SK-N-SH treated with all-trans-retinoic acid at 6 μM for 48 hours (cell line): ENCODE data around the gene CCDC159.

ENCODE experiments used
- ATAC-seq: fragments of 200-7000 bp; cut with Tn5 transposase; 3 replicates; pipeline ENCODE4 v1.9.1; 2020; ENCODE audit warnings: mild to moderate bottlenecking, moderate library complexity
- ARNTL ChIP-seq: fragments of 450-650 bp; formaldehyde crosslinking; IDR thresholded peaks from 2 replicates; pipeline ENCODE4 v1.5.0; 2020; ENCODE audit warnings: low read depth, mild to moderate bottlenecking, moderate library complexity, borderline replicate concordance
- BACH2 ChIP-seq: fragments of 250-450 bp; sonication (Bioruptor Pico); IDR thresholded peaks from 2 replicates; pipeline ENCODE4 v1.9.0; 2021; ENCODE audit warnings: mild to moderate bottlenecking, borderline replicate concordance
- CSDC2 ChIP-seq: fragments of 250-450 bp; sonication (Bioruptor Pico); IDR thresholded peaks from 2 replicates; pipeline ENCODE4 v1.5.0; 2020; ENCODE audit warnings: mild to moderate bottlenecking, moderate library complexity
- ESRRG ChIP-seq: fragments of 250-450 bp; sonication (Bioruptor Pico); IDR thresholded peaks from 2 replicates; pipeline ENCODE4 v1.6.1; 2021; ENCODE audit warnings: mild to moderate bottlenecking
- GLIS3 ChIP-seq: fragments of 250-450 bp; sonication (Bioruptor Pico); IDR thresholded peaks from 2 replicates; pipeline ENCODE4 v1.5.0; 2020; ENCODE audit warnings: mild to moderate bottlenecking, moderate library complexity
- ISL1 ChIP-seq: fragments of 250-450 bp; sonication (Bioruptor Pico); IDR thresholded peaks from 2 replicates; pipeline ENCODE4 v2.1.2; 2022; ENCODE audit warnings: mild to moderate bottlenecking, moderate library complexity
- OSR1 ChIP-seq: fragments of 250-450 bp; sonication (Bioruptor Pico); IDR thresholded peaks from 2 replicates; pipeline ENCODE4 v1.8.0; 2022; ENCODE audit warnings: moderate library complexity, mild to moderate bottlenecking, inconsistent platforms
- PPARA ChIP-seq: fragments of 250-450 bp; sonication (Bioruptor Pico); IDR thresholded peaks from 2 replicates; pipeline ENCODE4 v1.5.0; 2020; ENCODE audit warnings: mild to moderate bottlenecking, borderline replicate concordance
- SNAI2 ChIP-seq: fragments of 250-450 bp; sonication (Bioruptor Pico); IDR thresholded peaks from 2 replicates; pipeline ENCODE4 v1.5.0; 2020; ENCODE audit warnings: mild to moderate bottlenecking, moderate library complexity
- TCF4 ChIP-seq: fragments of 250-450 bp; sonication (Bioruptor Pico); IDR thresholded peaks from 2 replicates; pipeline ENCODE4 v1.8.0; 2021; ENCODE audit warnings: mild to moderate bottlenecking, moderate library complexity, borderline replicate concordance
- TOX ChIP-seq: fragments of 250-450 bp; sonication (Bioruptor Pico); IDR thresholded peaks from 2 replicates; pipeline ENCODE4 v1.8.0; 2021; ENCODE audit warnings: mild to moderate bottlenecking, moderate library complexity, borderline replicate concordance
- ZC3H10 ChIP-seq: fragments of 250-450 bp; sonication (Bioruptor Pico); IDR thresholded peaks from 2 replicates; pipeline ENCODE4 v1.5.1; 2021; ENCODE audit warnings: mild to moderate bottlenecking, moderate library complexity
- ZFP3 ChIP-seq: fragments of 250-450 bp; sonication (Bioruptor Pico); IDR thresholded peaks from 2 replicates; pipeline ENCODE4 v1.5.0; 2020; ENCODE audit warnings: mild to moderate bottlenecking, moderate library complexity
- ZFP30 ChIP-seq: fragments of 450-650 bp; formaldehyde crosslinking; IDR thresholded peaks from 2 replicates; pipeline ENCODE4 v1.5.0; 2022; ENCODE audit warnings: mild to moderate bottlenecking, moderate library complexity
- ZNF565 ChIP-seq: fragments of 450-650 bp; formaldehyde crosslinking; conservative IDR thresholded peaks from 2 replicates; pipeline ENCODE4 v1.5.0; 2020; ENCODE audit warnings: low read depth, mild to moderate bottlenecking, moderate library complexity
- ZNF70 ChIP-seq: fragments of 450-650 bp; formaldehyde crosslinking; IDR thresholded peaks from 2 replicates; pipeline ENCODE4 v1.5.0; 2020; ENCODE audit warnings: mild to moderate bottlenecking, moderate library complexity
- TF ChIP-seq, protein P1 (sequence below): fragments of 250-450 bp; sonication (Bioruptor Pico); IDR thresholded peaks from 2 replicates; pipeline ENCODE4 v1.8.0; 2021; ENCODE audit warnings: low read depth, mild to moderate bottlenecking, moderate library complexity, borderline replicate concordance
- TF ChIP-seq, protein P2 (sequence below): fragments of 250-450 bp; sonication (Bioruptor Pico); IDR thresholded peaks from 2 replicates; pipeline ENCODE4 v1.5.0; 2020; ENCODE audit warnings: mild to moderate bottlenecking, moderate library complexity
- TF ChIP-seq, protein P3 (sequence below): fragments of 250-450 bp; sonication (Bioruptor Pico); IDR thresholded peaks from 2 replicates; pipeline ENCODE4 v1.5.1; 2020; ENCODE audit warnings: low read depth, mild to moderate bottlenecking, moderate library complexity
- TF ChIP-seq, protein P4 (sequence below): fragments of 250-450 bp; sonication (Bioruptor Pico); IDR thresholded peaks from 2 replicates; pipeline ENCODE4 v1.5.1; 2021; ENCODE audit warnings: mild to moderate bottlenecking, moderate library complexity

CCDC159 gene

DNA sequence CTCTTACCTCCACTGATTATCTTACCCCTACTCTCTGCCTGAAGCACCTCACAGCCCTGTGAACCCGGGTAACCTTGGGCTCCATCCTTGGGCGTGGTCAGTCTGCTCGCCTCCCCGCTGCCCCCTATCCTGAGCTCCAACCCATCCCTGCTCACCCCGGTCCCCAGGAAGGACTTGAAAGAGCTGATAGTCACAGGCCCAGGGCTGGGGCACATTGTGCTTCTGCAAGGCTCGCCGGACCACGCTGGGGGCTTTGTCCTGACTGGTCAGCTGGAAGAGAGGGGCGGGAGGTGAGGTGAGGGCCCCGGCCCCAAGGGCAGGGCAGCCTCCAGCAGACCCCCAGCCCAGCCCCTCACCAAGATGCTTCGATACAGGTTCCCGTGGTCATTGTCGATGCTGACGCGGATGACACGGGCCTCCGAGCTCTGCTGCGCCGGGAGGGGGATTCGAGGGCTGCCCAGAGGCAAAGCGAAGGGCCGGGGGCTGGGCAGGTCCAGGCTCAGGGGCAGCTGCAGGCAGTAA lies 50.8 kb downstream of the CCDC159 start:
- ATAC-seq = no peak
- TF ChIP-seq, protein P1, sequence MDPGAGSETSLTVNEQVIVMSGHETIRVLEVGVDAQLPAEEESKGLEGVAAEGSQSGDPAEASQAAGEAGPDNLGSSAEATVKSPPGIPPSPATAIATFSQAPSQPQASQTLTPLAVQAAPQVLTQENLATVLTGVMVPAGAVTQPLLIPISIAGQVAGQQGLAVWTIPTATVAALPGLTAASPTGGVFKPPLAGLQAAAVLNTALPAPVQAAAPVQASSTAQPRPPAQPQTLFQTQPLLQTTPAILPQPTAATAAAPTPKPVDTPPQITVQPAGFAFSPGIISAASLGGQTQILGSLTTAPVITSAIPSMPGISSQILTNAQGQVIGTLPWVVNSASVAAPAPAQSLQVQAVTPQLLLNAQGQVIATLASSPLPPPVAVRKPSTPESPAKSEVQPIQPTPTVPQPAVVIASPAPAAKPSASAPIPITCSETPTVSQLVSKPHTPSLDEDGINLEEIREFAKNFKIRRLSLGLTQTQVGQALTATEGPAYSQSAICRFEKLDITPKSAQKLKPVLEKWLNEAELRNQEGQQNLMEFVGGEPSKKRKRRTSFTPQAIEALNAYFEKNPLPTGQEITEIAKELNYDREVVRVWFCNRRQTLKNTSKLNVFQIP (CRISPR knock-in tag) = no peak
- TF ChIP-seq, protein P2, sequence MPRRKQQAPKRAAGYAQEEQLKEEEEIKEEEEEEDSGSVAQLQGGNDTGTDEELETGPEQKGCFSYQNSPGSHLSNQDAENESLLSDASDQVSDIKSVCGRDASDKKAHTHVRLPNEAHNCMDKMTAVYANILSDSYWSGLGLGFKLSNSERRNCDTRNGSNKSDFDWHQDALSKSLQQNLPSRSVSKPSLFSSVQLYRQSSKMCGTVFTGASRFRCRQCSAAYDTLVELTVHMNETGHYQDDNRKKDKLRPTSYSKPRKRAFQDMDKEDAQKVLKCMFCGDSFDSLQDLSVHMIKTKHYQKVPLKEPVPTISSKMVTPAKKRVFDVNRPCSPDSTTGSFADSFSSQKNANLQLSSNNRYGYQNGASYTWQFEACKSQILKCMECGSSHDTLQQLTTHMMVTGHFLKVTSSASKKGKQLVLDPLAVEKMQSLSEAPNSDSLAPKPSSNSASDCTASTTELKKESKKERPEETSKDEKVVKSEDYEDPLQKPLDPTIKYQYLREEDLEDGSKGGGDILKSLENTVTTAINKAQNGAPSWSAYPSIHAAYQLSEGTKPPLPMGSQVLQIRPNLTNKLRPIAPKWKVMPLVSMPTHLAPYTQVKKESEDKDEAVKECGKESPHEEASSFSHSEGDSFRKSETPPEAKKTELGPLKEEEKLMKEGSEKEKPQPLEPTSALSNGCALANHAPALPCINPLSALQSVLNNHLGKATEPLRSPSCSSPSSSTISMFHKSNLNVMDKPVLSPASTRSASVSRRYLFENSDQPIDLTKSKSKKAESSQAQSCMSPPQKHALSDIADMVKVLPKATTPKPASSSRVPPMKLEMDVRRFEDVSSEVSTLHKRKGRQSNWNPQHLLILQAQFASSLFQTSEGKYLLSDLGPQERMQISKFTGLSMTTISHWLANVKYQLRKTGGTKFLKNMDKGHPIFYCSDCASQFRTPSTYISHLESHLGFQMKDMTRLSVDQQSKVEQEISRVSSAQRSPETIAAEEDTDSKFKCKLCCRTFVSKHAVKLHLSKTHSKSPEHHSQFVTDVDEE (CRISPR knock-in tag) = no peak
- TF ChIP-seq, protein P3, sequence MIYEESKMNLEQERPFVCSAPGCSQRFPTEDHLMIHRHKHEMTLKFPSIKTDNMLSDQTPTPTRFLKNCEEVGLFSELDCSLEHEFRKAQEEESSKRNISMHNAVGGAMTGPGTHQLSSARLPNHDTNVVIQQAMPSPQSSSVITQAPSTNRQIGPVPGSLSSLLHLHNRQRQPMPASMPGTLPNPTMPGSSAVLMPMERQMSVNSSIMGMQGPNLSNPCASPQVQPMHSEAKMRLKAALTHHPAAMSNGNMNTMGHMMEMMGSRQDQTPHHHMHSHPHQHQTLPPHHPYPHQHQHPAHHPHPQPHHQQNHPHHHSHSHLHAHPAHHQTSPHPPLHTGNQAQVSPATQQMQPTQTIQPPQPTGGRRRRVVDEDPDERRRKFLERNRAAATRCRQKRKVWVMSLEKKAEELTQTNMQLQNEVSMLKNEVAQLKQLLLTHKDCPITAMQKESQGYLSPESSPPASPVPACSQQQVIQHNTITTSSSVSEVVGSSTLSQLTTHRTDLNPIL (CRISPR knock-in tag) = no peak
- TF ChIP-seq ZNF565 (CRISPR knock-in tag) (no peak), ZFP30 (CRISPR knock-in tag) (no peak), OSR1 (CRISPR knock-in tag) (no peak), TCF4 (CRISPR knock-in tag) (no peak), CSDC2 (CRISPR knock-in tag) (no peak), ZC3H10 (no peak), ARNTL (CRISPR knock-in tag) (no peak), PPARA (no peak), ZFP3 (no peak), SNAI2 (CRISPR knock-in tag) (no peak), BACH2 (CRISPR knock-in tag) (no peak)

DNA sequence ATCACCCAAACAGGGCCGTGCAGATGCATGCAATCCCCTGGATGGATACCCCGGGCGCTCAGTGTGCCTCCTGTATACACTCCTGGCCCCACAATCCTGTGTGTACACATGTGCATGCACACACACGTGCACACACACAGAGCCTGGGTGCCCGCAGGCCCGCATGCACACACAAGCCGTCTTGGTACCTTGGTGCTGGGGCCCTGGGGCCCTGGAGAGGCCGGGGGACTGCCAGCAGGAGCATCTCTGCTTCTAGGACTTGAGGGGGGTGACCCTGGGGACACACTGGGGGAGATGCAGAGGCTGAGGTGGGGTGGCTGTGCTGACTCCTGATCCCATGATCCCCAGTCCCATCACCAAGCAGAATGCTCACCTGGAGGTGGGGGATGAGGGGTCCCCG lies 53.3 kb downstream of the CCDC159 start:
- no peak for TF ChIP-seq ESRRG
- no peak for TF ChIP-seq TOX
- no peak for ATAC-seq

DNA sequence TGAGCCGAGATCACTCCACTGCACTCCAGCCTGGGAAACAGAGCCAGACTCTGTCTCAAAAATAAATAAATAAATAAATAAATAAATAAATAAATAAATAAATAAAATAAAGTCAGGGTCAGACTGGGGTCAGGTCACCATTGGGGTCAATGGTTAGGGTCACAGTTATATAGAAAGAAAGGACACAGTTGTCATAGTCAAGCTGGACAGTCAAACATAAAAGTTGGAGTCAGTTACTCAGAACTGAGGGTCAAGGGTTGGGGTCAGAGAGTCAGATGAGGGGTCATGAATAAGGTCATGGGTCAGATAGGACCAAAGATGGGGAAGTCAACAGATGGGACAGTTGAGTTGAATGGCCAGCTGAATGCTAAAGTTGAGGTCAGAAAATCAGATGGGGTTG lies 54.5 kb downstream of the CCDC159 start:
- TF ChIP-seq, protein P2 (CRISPR knock-in tag) = no peak
- TF ChIP-seq, protein P1 (CRISPR knock-in tag) = no peak
- TF ChIP-seq ISL1 (no peak), BACH2 (CRISPR knock-in tag) (no peak), CSDC2 (CRISPR knock-in tag) (no peak), ARNTL (CRISPR knock-in tag) (no peak), ZNF70 (CRISPR knock-in tag) (no peak), GLIS3 (CRISPR knock-in tag) (no peak), ZC3H10 (no peak)
- TF ChIP-seq, protein P4, sequence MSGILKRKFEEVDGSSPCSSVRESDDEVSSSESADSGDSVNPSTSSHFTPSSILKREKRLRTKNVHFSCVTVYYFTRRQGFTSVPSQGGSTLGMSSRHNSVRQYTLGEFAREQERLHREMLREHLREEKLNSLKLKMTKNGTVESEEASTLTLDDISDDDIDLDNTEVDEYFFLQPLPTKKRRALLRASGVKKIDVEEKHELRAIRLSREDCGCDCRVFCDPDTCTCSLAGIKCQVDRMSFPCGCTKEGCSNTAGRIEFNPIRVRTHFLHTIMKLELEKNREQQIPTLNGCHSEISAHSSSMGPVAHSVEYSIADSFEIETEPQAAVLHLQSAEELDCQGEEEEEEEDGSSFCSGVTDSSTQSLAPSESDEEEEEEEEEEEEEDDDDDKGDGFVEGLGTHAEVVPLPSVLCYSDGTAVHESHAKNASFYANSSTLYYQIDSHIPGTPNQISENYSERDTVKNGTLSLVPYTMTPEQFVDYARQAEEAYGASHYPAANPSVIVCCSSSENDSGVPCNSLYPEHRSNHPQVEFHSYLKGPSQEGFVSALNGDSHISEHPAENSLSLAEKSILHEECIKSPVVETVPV = no peak
- TF ChIP-seq, protein P3 (CRISPR knock-in tag) = no peak
- no peak for ATAC-seq
